GM19468 (cell line): ENCODE results near the gene SLC38A6.

Experiments
- ATAC-seq: cut with Tn5 transposase; IDR thresholded peaks from one replicate; pipeline ENCODE4 v1.9.1; 2021; ENCODE audit warnings: mild to moderate bottlenecking, moderate library complexity, moderate number of reproducible peaks; ENCODE audit not compliant: unreplicated experiment; ENCODE audit errors: extremely low read depth

The SLC38A6 gene

DNA sequence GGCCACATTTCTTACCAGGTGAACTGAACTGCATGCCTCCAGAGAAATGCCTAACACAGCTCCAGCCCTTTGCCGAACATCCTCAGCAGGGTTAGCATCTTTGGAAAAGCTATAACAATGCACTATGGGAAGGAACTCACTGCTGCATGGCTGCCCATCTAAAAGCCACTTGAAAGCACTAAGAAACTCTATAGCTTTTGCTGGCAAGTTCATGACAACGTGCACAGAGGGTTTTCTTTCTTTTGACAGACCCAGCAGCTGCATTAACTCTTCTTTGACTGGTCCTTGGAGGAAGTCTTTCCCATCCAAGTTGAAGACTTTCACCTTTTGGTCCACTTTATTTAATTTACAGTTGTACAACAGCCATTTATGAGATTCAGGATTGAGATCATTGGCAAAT is 5.5 kb upstream of the SLC38A6 start:
- ATAC-seq, result no peak

GRCh38 chr14:60977847-60978246 is 3.2 kb upstream of the SLC38A6 start:
- ATAC-seq, result no peak

GRCh38 chr14:60981633-60982455 is 799 bp downstream of the SLC38A6 start:
- ATAC-seq, result no peak

DNA sequence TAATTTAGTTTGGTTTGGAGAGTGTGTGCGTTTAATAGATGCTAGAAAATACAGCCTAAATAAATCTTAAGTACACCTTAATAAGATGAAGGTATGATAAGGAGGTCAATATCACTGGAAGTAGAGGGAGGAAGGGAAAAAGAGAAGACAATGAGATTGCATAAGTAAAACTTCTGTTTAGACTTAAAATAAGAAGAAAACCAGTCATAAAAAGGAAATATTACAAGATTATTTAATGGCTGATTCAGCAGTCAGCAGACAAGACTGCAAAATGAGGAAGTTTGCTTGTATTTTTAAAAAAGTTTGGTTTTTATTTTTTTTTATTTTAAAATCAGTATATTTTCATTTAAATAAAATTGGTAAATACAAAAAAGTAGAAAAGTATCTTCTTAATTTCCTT is 3.2 kb downstream of the SLC38A6 start:
- no peak for ATAC-seq

DNA sequence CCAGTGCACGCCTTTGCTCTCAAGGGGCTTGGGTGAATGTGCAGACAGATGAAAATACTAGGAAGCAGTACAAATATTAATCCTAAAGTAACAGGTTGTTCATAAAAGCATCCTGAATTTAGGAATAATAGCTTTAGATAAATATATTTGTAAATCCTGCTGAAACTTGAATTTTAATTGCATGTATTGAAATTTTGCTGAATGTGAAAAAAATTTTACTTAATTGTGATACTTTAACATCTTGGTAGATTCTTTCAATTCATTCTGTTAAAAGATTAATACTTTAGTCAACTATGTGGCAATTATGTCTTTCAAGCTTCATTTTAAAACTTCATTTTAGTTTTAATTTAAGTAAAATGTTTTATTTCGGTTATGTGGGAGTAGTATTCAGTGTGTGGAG is 5.5 kb downstream of the SLC38A6 start:
- ATAC-seq, result no peak

DNA sequence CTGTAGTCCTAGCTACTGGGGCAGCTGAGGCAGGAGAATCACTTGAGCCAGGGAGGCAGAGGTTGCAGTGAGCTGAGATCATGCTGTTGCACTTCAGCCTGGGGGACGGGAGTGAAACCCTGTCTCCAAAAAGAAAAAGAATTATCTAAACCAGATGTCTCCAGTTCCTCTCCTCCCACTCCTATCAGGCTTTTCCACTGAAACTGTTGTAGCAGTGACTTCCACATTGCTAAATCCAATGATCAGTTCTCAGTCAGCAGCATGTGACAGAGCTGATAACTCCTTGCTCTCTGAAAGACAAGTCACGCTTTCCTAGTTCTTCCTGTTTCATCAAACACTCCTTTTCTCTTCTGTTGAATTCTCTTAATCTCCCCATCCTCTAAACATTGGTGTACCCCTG is 8.6 kb downstream of the SLC38A6 start:
- ATAC-seq, result no peak

- no peak for ATAC-seq
Observed at GRCh38 chr14:60998617-60999016, 17.6 kb downstream of the SLC38A6 start.

DNA sequence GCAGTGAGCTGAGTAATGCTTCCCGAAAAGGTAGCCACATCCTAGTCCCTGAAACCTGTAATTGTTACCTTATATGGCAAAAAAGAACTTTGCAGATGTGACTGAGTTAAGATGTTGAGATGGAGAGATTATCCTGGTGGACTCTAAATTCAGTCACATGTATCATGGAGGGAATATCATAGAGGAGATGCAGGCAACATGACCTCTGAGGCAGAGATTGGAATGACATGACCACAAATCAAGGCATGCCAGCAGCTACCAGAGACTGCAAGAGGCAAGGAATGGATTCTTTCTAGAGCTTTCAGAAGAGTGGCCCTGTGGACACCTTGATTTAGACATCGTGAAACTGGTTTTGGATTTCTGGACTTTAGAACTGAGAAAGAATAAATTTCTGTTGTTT is 18.5 kb downstream of the SLC38A6 start:
- no peak for ATAC-seq

- no peak for ATAC-seq
Observed at GRCh38 chr14:61003571-61003970, 22.5 kb downstream of the SLC38A6 start.

- no peak for ATAC-seq
Observed at GRCh38 chr14:61019537-61019936, 38.5 kb downstream of the SLC38A6 start.

DNA sequence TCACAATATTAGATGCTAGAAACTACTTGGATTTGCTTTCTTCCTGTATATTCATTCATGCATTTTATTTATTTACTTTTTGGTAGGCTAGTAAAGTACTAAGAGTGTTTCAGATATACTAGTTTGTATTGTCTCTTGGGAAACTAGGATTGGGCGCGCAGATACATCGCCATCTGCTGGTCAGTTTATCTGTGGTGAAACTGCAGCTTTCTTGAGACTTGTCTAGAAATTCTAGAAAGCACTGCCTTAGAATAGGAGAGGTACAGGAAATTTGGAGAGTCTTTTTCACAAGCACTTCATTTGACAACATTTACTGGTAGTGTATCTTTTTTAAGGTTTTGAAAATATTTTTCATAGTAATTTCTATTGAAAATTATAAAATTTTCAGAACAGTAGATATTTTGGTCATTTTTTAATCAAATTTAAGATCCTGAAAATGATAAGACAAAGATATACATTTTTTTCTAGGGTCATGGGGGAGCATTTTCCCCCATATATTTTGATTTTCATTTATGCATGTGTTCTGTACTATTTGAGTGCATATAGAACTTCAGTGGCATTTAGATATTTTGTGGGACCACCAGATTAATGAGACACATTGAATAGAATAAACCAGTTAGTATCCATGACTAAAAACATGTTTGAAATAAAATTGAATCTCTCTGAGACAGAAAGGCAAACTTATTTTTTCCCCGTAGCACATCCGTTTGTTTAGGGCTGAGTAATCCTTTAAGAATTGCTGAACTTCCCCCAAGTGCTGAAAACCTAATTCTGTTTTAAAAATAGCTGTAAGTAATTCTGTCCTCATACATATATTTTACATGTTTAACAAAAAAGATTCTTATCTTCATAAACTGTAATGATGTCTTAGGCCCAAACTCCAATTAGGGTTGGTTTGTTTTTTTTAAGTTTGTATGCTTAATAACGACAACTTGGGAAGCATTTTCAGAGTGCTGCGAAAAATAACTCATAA is 44.5 kb downstream of the SLC38A6 start:
- ATAC-seq, result no peak

DNA sequence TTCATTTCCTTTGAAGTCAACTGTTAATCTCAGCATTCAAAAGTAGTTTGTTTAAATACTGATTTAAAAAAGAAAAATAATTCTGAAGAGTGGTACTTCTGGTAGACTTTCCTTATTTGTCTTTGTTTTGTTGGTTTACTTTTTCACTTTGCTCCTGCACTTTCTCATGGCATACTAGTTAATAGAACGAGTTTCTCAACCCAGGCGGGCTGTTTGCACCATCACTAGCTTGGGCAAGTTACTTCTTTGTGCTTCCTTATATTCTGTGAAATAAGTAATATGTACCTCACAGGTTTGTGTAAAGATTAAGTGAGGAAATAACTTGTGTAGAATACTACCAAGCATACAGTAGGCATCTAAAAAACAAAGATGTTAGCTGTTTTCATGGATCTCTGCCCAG is 45.5 kb downstream of the SLC38A6 start:
- no peak for ATAC-seq

GRCh38 chr14:61031026-61031425 is 50.0 kb downstream of the SLC38A6 start:
- ATAC-seq, result no peak

GRCh38 chr14:61033054-61033453 is 52.0 kb downstream of the SLC38A6 start:
- ATAC-seq, result no peak

DNA sequence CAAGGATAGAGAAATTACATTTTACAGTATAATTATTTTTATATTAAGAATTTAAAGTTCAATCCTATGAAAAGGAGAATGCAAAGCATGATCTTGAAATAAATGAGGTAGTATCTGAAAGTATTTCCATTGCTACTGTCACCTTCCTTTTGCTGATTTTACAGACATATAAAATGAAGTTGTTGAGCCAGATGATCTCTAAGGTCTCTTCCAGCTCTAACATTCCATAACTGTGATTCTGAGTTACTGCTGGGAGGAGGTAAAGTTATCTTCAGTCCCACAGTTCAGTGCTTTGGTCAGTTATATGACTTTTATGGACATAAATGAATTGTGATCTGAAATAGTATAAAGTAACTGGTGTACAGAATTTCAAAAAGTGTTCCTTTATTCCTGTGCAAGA is 52.8 kb downstream of the SLC38A6 start:
- no peak for ATAC-seq

- ATAC-seq, result peak; percentile 91
Observed at GRCh38 chr14:61034416-61035120, 53.5 kb downstream of the SLC38A6 start.

DNA sequence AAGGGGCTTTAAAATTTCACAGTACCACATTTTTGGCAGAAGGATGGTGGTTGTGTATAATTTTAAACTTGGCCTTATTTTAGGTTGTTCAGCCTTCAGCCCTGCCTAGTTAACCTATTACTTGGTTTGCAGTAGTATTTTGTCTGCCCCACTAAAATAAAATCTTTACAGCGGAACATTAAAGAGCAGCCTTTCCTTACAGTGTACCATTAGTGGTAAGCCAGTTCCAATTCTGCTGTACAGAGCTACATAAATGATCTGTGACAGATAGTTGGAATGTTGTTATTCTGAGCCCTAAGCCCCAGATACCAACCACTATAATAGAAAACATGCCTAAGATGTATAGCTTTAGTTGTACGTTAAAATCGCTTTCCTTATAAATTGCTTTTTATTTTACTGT is 56.2 kb downstream of the SLC38A6 start:
- no peak for ATAC-seq

- no peak for ATAC-seq
Observed at GRCh38 chr14:61041704-61042103, 60.7 kb downstream of the SLC38A6 start.

- no peak for ATAC-seq
Observed at GRCh38 chr14:61042220-61042619, 61.2 kb downstream of the SLC38A6 start.

DNA sequence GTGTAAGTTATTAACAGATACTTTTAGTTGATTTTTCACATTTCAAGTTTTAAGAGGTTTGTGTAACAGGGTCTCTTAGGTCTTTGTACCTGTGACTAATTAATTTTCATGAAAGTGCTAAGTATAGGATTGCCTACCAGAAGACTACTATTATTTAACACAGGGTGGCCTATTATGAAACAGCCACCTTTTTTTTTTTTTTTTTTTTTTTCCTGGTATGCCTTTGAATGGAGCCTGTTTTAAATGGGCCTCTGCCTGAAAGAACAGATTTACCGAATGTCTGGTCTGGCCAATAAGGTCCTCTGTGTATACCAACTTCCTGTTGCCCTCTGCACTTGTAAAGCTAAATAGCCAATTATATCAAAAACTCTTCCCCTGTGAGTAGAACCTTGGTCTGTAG is 62.5 kb downstream of the SLC38A6 start:
- no peak for ATAC-seq

- ATAC-seq, result no peak
Observed at GRCh38 chr14:61047021-61047420, 66.0 kb downstream of the SLC38A6 start.
